Chondrocyte (in vitro differentiated cells): Measurements from ENCODE around the gene CHD6. TPM values are rescaled to one million over a fixed set of nuclear protein-coding genes. Genes with fewer than 3 reads are reported as not detected.

Experiments used
- DNase-seq: peaks from one replicate; pipeline ENCODE4 v3.0.0; 2021; ENCODE audit warnings: mixed read lengths, low spot score
- H3K27ac Mint-ChIP-seq: one replicate; pipeline ENCODE4 v1.8.0; 2021; ENCODE audit warnings: mild to moderate bottlenecking, moderate library complexity, mixed read lengths; ENCODE audit not compliant: unreplicated experiment
- H3K27me3 Mint-ChIP-seq: 2 replicates; pipeline ENCODE4 v1.8.0; 2021; ENCODE audit warnings: low read depth, mixed read lengths
- H3K36me3 Mint-ChIP-seq: 2 replicates; pipeline ENCODE4 v1.8.0; 2021; ENCODE audit warnings: low read depth, mixed read lengths
- H3K4me1 Mint-ChIP-seq: 2 replicates; pipeline ENCODE4 v1.8.0; 2021; ENCODE audit warnings: low read depth, mild to moderate bottlenecking, mixed read lengths
- H3K4me3 Mint-ChIP-seq: one replicate; pipeline ENCODE4 v1.8.0; 2021; ENCODE audit warnings: mild to moderate bottlenecking, moderate library complexity, mixed read lengths; ENCODE audit not compliant: unreplicated experiment
- H3K9me3 Mint-ChIP-seq: 2 replicates; pipeline ENCODE4 v1.8.0; 2021; ENCODE audit warnings: low read depth, mixed read lengths
- CTCF ChIP-seq: fragments of 200-600 bp; sonication (generic); IDR thresholded peaks from 2 replicates; pipeline ENCODE4 v1.5.0; 2021; ENCODE audit warnings: antibody characterized with exemption, mild to moderate bottlenecking, moderate library complexity
- total RNA-seq: library from RNA; stranded (reverse); gene quantifications from 3 replicates; pipeline ENCODE4 v1.2.1, GENCODE V29; 2021

CHD6 gene
- total RNA-seq, 1 donor from 2014 or later: 29.9 TPM

- Mint-ChIP-seq H3K4me1 (peaks cover 46% of the 10 kb centered on the region), H3K9me3 (peaks cover 4% of the 10 kb centered on the region), H3K27me3 (no peaks in the 10 kb centered on the region), H3K36me3 (peaks cover 11% of the 10 kb centered on the region), H3K4me3 (no peak overlapping the region), H3K27ac (peak overlapping the region; percentile 53)
- DNase-seq: no peak
- TF ChIP-seq CTCF: peak; percentile 20
Observed at GRCh38 chr20:41476013-41476441, 142.2 kb downstream of the CHD6 start.

- H3K27me3 Mint-ChIP-seq: no peaks in the 10 kb centered on the region
- H3K4me3 Mint-ChIP-seq: no peak overlapping the region
- peaks cover 13% of the 10 kb centered on the region for H3K36me3 Mint-ChIP-seq
- peak overlapping the region; percentile 43 for H3K27ac Mint-ChIP-seq
- no peak for DNase-seq
- H3K9me3 Mint-ChIP-seq: peaks cover 4% of the 10 kb centered on the region
- peaks cover 48% of the 10 kb centered on the region for H3K4me1 Mint-ChIP-seq
- TF ChIP-seq CTCF: no peak
Observed at GRCh38 chr20:41475503-41475902, 142.7 kb downstream of the CHD6 start.

- peaks cover 33% of the 10 kb centered on the region for H3K4me1 Mint-ChIP-seq
- H3K4me3 Mint-ChIP-seq: no peak overlapping the region
- no peak for DNase-seq
- TF ChIP-seq CTCF: no peak
- H3K36me3 Mint-ChIP-seq: peaks cover 24% of the 10 kb centered on the region
- H3K27ac Mint-ChIP-seq: no peak overlapping the region
- H3K9me3 Mint-ChIP-seq: no peaks in the 10 kb centered on the region
- no peaks in the 10 kb centered on the region for H3K27me3 Mint-ChIP-seq
Observed at GRCh38 chr20:41470362-41471095, 147.6 kb downstream of the CHD6 start.

- no peak for TF ChIP-seq CTCF
- Mint-ChIP-seq H3K27me3 (no peaks in the 10 kb centered on the region), H3K4me1 (peaks cover 27% of the 10 kb centered on the region), H3K4me3 (no peak overlapping the region), H3K36me3 (peaks cover 30% of the 10 kb centered on the region), H3K9me3 (peaks cover 6% of the 10 kb centered on the region), H3K27ac (no peak overlapping the region)
- DNase-seq: no peak
Observed at GRCh38 chr20:41469868-41470267, 148.3 kb downstream of the CHD6 start.

GRCh38 chr20:41468994-41469600, 149.1 kb downstream of the CHD6 start:
- H3K36me3 Mint-ChIP-seq: peaks cover 35% of the 10 kb centered on the region
- no peak for DNase-seq
- H3K4me3 Mint-ChIP-seq: no peak overlapping the region
- H3K4me1 Mint-ChIP-seq: peaks cover 21% of the 10 kb centered on the region
- H3K9me3 Mint-ChIP-seq: peaks cover 10% of the 10 kb centered on the region
- no peak overlapping the region for H3K27ac Mint-ChIP-seq
- no peaks in the 10 kb centered on the region for H3K27me3 Mint-ChIP-seq
- TF ChIP-seq CTCF: no peak
